Thyroid gland (tissue), 4 donors: Measurements from ENCODE around the gene ARL4D. TPM values are rescaled to one million over a fixed set of nuclear protein-coding genes. Genes with fewer than 3 reads are reported as not detected.

Source experiments
- DNase-seq, 2 donors: peaks; one replicate each; pipeline ENCODE4 v3.0.0-alpha.2; 2019
- H3K27ac ChIP-seq, 3 donors: fragments of 200-600 bp; sonication (generic); 1 replicate in 2 of 3; 2 replicates in 1 of 3; pipeline ENCODE4 v1.5.1; 2016 to 2019; ENCODE audit warnings: mild to moderate bottlenecking in 1 of 3, moderate library complexity in 1 of 3
- H3K27me3 ChIP-seq: fragments of 200-600 bp; sonication (generic); one replicate; pipeline ENCODE4 v1.5.1; 2019
- H3K36me3 ChIP-seq, 2 donors: fragments of 200-600 bp; sonication (generic); one replicate each; pipeline ENCODE4 v1.5.1; 2016 to 2019
- H3K4me1 ChIP-seq, 2 donors: fragments of 200-600 bp; sonication (generic); one replicate each; pipeline ENCODE4 v1.5.1; 2017 to 2019
- H3K4me3 ChIP-seq, 3 donors: fragments of 200-600 bp; sonication (generic); replicated peaks in 1 of 3; 1 replicate in 2 of 3; 2 replicates in 1 of 3; pipeline ENCODE4 v1.5.1; 2016; ENCODE audit warnings: mild to moderate bottlenecking in 1 of 3
- H3K9me3 ChIP-seq: fragments of 200-600 bp; sonication (generic); one replicate; pipeline ENCODE4 v1.5.1; 2017
- POLR2A ChIP-seq, 2 donors: fragments of 450-650 bp; IDR thresholded peaks; one replicate each; pipeline ENCODE4 v1.6.1; 2017; ENCODE audit warnings: antibody characterized with exemption in 2 of 2, mild to moderate bottlenecking in 2 of 2, moderate library complexity in 1 of 2
- WGBS, 2 donors: methylation state at CpG; one replicate each; pipeline ENCODE4 v1.1.5; 2017; 5-methylcytosine and 5-hydroxymethylcytosine counted together
- intact Hi-C: fragments of 100-400 bp; cut with DNase I; formaldehyde crosslinking; loops from one replicate; pipeline ENCODE4 v1.15.1; 2023
- microRNA counts, 2 donors: library from miRNA; unstranded; fragments of <30 nt; microRNA quantifications; one replicate each; lab custom pipeline; 2016 to 2017
- small RNA-seq: library from RNA; depleted of rRNA; stranded (forward); fragments of <200 nt; gene quantifications from one replicate; pipeline ENCODE3, GENCODE V24; 2016
- total RNA-seq, 4 donors: library from RNA; depleted of rRNA; stranded (reverse); fragments of >200 nt; gene quantifications; one replicate each; pipeline ENCODE4 v1.2.3, GENCODE V29; 2016
- TF ChIP-seq, protein P1 (sequence below), 6 experiments: fragments of 200-600 bp in 3 of 6; fragments of 450-650 bp in 3 of 6; sonication (generic) in 3 of 6; IDR thresholded peaks; one replicate each; pipeline ENCODE4 v1.5.1; 2016 to 2019; ENCODE audit warnings: antibody characterized with exemption in 6 of 6, mild to moderate bottlenecking in 2 of 6, inconsistent platforms in 1 of 6, moderate library complexity in 1 of 6

Gene ARL4D
- total RNA-seq, 4 donors from 2014 or later = 32.8 to 57.4 (median 48.9) TPM

DNA sequence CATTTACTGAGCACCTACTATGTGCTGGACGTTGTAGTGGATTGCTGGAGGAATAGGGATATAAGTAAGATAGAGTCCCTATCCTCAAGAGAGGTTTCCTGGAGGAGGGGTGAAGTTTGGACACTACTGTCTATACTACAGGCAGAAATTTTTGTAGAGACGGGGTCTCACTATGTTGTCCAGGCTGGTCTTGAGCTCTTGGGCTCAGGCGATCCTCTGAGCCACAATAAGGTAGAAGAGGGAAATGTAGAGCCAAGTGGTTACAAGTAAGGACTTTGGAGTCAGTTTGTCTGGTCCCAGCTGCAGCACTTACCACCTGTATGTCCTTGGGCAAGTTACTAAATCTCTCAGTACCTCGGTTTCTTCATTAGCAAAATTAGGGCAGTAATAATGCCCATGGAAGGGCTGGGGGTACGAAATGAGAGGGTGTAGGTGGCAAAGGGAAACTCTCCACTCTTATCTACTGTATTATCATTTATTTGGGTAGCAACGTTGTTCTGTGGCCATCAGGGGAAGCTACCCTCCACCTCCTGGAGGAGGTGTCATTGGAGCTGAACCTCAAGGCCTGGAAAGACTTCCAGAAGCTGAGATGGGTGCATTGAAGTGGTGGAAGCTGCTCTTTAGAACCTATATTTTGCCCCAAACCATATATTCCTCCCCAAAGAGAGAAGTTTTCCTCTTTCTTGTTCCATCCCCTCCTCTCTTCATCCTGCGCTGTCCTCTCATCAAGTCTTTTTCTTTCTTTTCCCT lies 50.1 kb downstream of the ARL4D start:
- H3K9me3 ChIP-seq = no peaks in the 10 kb centered on the region
- peak overlapping the region; percentile 20 to 46 (median 42) for H3K27ac ChIP-seq

GRCh38 chr17:43449470-43450248 lies 50.9 kb downstream of the ARL4D start:
- H3K36me3 ChIP-seq = no peaks in the 10 kb centered on the region
- no peaks in the 10 kb centered on the region for H3K27me3 ChIP-seq
- WGBS, 2 donors = 55 to 65% methylated on average over 8 of the region's 8 CpGs
- peaks cover 22 to 23% of the 10 kb centered on the region in 2 donors for H3K4me1 ChIP-seq
- H3K4me3 ChIP-seq = no peak overlapping the region
- no peak for DNase-seq
- no peaks in the 10 kb centered on the region for H3K9me3 ChIP-seq
- TF ChIP-seq, protein P1, sequence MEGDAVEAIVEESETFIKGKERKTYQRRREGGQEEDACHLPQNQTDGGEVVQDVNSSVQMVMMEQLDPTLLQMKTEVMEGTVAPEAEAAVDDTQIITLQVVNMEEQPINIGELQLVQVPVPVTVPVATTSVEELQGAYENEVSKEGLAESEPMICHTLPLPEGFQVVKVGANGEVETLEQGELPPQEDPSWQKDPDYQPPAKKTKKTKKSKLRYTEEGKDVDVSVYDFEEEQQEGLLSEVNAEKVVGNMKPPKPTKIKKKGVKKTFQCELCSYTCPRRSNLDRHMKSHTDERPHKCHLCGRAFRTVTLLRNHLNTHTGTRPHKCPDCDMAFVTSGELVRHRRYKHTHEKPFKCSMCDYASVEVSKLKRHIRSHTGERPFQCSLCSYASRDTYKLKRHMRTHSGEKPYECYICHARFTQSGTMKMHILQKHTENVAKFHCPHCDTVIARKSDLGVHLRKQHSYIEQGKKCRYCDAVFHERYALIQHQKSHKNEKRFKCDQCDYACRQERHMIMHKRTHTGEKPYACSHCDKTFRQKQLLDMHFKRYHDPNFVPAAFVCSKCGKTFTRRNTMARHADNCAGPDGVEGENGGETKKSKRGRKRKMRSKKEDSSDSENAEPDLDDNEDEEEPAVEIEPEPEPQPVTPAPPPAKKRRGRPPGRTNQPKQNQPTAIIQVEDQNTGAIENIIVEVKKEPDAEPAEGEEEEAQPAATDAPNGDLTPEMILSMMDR (IDR thresholded peaks at IDR 0.05) = no peak
- peak overlapping the region; percentile 40 to 46 (median 42) for H3K27ac ChIP-seq
- intact Hi-C loops = no loop called here

More for the DNA sequence above, 50.1 kb downstream of the ARL4D start:
- Histone ChIP-seq H3K36me3 (no peaks in the 10 kb centered on the region), H3K4me3 (no peak overlapping the region), H3K4me1 (peaks cover 30% of the 10 kb centered on the region in 2 donors), H3K27me3 (no peaks in the 10 kb centered on the region)
- 78 to 80% methylated on average over 7 of the region's 7 CpGs for WGBS, 2 donors
- DNase-seq = no peak
- intact Hi-C loops = no loop called here
- TF ChIP-seq, protein P1 (IDR thresholded peaks at IDR 0.05) = no peak
- no peak for TF ChIP-seq POLR2A (IDR thresholded peaks at IDR 0.05)

MicroRNAs encoded within 50 kb of the gene (microRNA counts, 767-probe panel; counts per million panel counts)
- microRNA hsa-miR-2117 (lab: Ali Mortazavi, UCI) = 0 to 2,485 counts per million in 2 donors

Small RNAs within 50 kb of the gene (small RNA-seq; reads per million reads assigned to genes)
- gene RNU6-1137P = not detected
- not detected for gene RNU6-406P
- not detected for gene RNU6-470P

Other genes starting within 250 kb of the ARL4D start
- 100 to 1,000 TPM; 117 to 166 (median 134) TPM for gene NBR1, start 227.8 kb upstream of the ARL4D start, total RNA-seq
- 10 to 100 TPM in 3 of 4 donors, 1 to 10 TPM in 1; 9.0 to 14.4 (median 12.5) TPM for gene TMEM106A, start 187.1 kb upstream of the ARL4D start, total RNA-seq
- not detected for gene CCDC200, start 170.4 kb upstream of the ARL4D start, total RNA-seq
- gene RNU2-1, start 165.0 kb upstream of the ARL4D start, total RNA-seq = not detected
- 100 to 1,000 TPM in 2 of 4 donors, 10 to 100 TPM in 2; 31.4 to 864 (median 78.8) TPM for gene DHX8, start 85.0 kb downstream of the ARL4D start, total RNA-seq
- 1 to 10 TPM; 1.1 to 9.0 (median 5.3) TPM for gene ETV4, start 147.3 kb downstream of the ARL4D start, total RNA-seq